HEK293 (cell line): Measurements from ENCODE around the gene MX1.

Experiments
- CTCF ChIA-PET: fragments of 350-600 bp; formaldehyde crosslinking; extraction: SDS; loops from one replicate; lab custom pipeline; 2021; ENCODE audit warnings: antibody characterized with exemption; lab: Yijun Ruan, JAX
- POLR2A ChIA-PET: fragments of 300-600 bp; formaldehyde crosslinking; extraction: SDS; loops from one replicate; lab custom pipeline; 2020; ENCODE audit warnings: antibody characterized with exemption, inconsistent platforms; lab: Yijun Ruan, JAX
- H3K27ac ChIP-seq: fragments of 200-500 bp; sonication (Bioruptor generic); 2 replicates; pipeline ENCODE4 v1.5.1; 2014; ENCODE audit warnings: low read depth, low read length, control low read depth, inconsistent platforms; ENCODE audit errors: extremely low read depth
- H3K36me3 ChIP-seq, 2 experiments: fragments of 200-500 bp in 1 of 2; sonication (Bioruptor generic) in 1 of 2; 1 replicate in 1 of 2; 2 replicates in 1 of 2; pipeline ENCODE4 v1.5.1; 2014 to 2017; ENCODE audit warnings: inconsistent platforms in 2 of 2, low read length in 2 of 2; ENCODE audit not compliant: control insufficient read depth in 2 of 2, insufficient read depth in 1 of 2
- H3K4me1 ChIP-seq: fragments of 200-500 bp; sonication (Bioruptor generic); 2 replicates; pipeline ENCODE4 v1.5.1; 2014; ENCODE audit warnings: mild to moderate bottlenecking, low read length, inconsistent platforms; ENCODE audit not compliant: control insufficient read depth, insufficient read depth
- H3K4me3 ChIP-seq: 2 replicates; pipeline ENCODE4 v1.5.1; 2011; ENCODE audit warnings: low read depth, mild to moderate bottlenecking, control low read depth, low read length, moderate library complexity
- H3K9me3 ChIP-seq: fragments of 200-500 bp; sonication (Bioruptor generic); 2 replicates; pipeline ENCODE4 v1.5.1; 2014; ENCODE audit warnings: low read depth, low read length, inconsistent platforms; ENCODE audit not compliant: control insufficient read depth, insufficient read depth
- KLF9 ChIP-seq: fragments of 450-650 bp; formaldehyde crosslinking; IDR thresholded peaks from 2 replicates; pipeline ENCODE4 v1.5.1; 2016; ENCODE audit warnings: missing biosample characterization, missing genetic modification characterization, low read depth
- REST ChIP-seq: fragments of 450-650 bp; formaldehyde crosslinking; IDR thresholded peaks from 2 replicates; pipeline ENCODE4 v1.5.1; 2016; ENCODE audit warnings: missing biosample characterization, missing genetic modification characterization
- TRIM28 ChIP-seq: IDR thresholded peaks from 2 replicates; pipeline ENCODE4 v1.6.1; 2011; ENCODE audit warnings: low read length, control low read depth, borderline replicate concordance
- ZBTB11 ChIP-seq: fragments of 450-650 bp; formaldehyde crosslinking; conservative IDR thresholded peaks from 2 replicates; pipeline ENCODE4 v1.5.1; 2016; ENCODE audit warnings: low read depth, missing biosample characterization, missing genetic modification characterization
- ZBTB26 ChIP-seq: fragments of 450-650 bp; formaldehyde crosslinking; optimal IDR thresholded peaks from 2 replicates; pipeline ENCODE3; 2016; ENCODE audit warnings: missing biosample characterization, mild to moderate bottlenecking, missing genetic modification characterization
- ZBTB8A ChIP-seq: fragments of 450-650 bp; formaldehyde crosslinking; IDR thresholded peaks from 2 replicates; pipeline ENCODE4 v1.5.1; 2016; ENCODE audit warnings: missing biosample characterization, missing genetic modification characterization
- ZNF112 ChIP-seq: fragments of 450-650 bp; formaldehyde crosslinking; IDR thresholded peaks from 2 replicates; pipeline ENCODE4 v1.5.0; 2017; ENCODE audit warnings: missing biosample characterization, missing genetic modification characterization
- ZNF155 ChIP-seq: fragments of 450-650 bp; formaldehyde crosslinking; IDR thresholded peaks from 2 replicates; pipeline ENCODE4 v1.5.1; 2016; ENCODE audit warnings: missing biosample characterization, missing genetic modification characterization
- ZNF19 ChIP-seq: fragments of 450-650 bp; formaldehyde crosslinking; IDR thresholded peaks from 2 replicates; pipeline ENCODE4; 2016; ENCODE audit warnings: missing biosample characterization, missing genetic modification characterization, low read depth
- ZNF398 ChIP-seq: fragments of 450-650 bp; formaldehyde crosslinking; IDR thresholded peaks from 2 replicates; pipeline ENCODE4 v1.5.1; 2017; ENCODE audit warnings: missing biosample characterization, missing genetic modification characterization
- ZNF404 ChIP-seq: fragments of 450-650 bp; formaldehyde crosslinking; IDR thresholded peaks from 2 replicates; pipeline ENCODE4 v1.5.1; 2017; ENCODE audit warnings: missing biosample characterization, missing genetic modification characterization
- ZNF544 ChIP-seq: fragments of 450-650 bp; formaldehyde crosslinking; IDR thresholded peaks from 2 replicates; pipeline ENCODE4 v1.5.0; 2017; ENCODE audit warnings: missing biosample characterization, missing genetic modification characterization
- ZNF571 ChIP-seq: fragments of 450-650 bp; formaldehyde crosslinking; IDR thresholded peaks from 2 replicates; pipeline ENCODE4 v1.5.0; 2017; ENCODE audit warnings: missing biosample characterization, missing genetic modification characterization
- ZNF580 ChIP-seq: fragments of 450-650 bp; formaldehyde crosslinking; IDR thresholded peaks from 2 replicates; pipeline ENCODE4 v1.5.1; 2016; ENCODE audit warnings: missing biosample characterization, missing genetic modification characterization
- ZNF621 ChIP-seq: fragments of 450-650 bp; formaldehyde crosslinking; IDR thresholded peaks from 2 replicates; pipeline ENCODE4 v1.5.1; 2017; ENCODE audit warnings: missing biosample characterization, missing genetic modification characterization
- ZNF624 ChIP-seq: fragments of 450-650 bp; formaldehyde crosslinking; IDR thresholded peaks from 2 replicates; pipeline ENCODE4 v1.5.1; 2017; ENCODE audit warnings: missing biosample characterization, missing genetic modification characterization
- ZSCAN4 ChIP-seq: fragments of 450-650 bp; formaldehyde crosslinking; IDR thresholded peaks from 2 replicates; pipeline ENCODE4 v1.5.1; 2017; ENCODE audit warnings: missing biosample characterization, missing genetic modification characterization

The MX1 gene

GRCh38 chr21:41402231-41402630 lies 23.8 kb upstream of the MX1 start:
- no peak for TF ChIP-seq ZSCAN4 (tag by site-specific recombination)
- TF ChIP-seq ZNF112 (tag by site-specific recombination) = no peak
- no peak for TF ChIP-seq ZNF544 (tag by site-specific recombination)
- no peak overlapping the region for H3K27ac ChIP-seq
- H3K4me1 ChIP-seq = no peaks in the 10 kb centered on the region
- H3K9me3 ChIP-seq = no peaks in the 10 kb centered on the region
- ChIA-PET CTCF (interaction anchor here (0.7 to 0.9 kb wide), 2 partner anchors 9 to 119 kb away, joined by 3 read pairs; no protein-coding TSS in a partner anchor), POLR2A (no interaction called here)
- H3K4me3 ChIP-seq = no peak overlapping the region
- no peaks in the 10 kb centered on the region for H3K36me3 ChIP-seq

GRCh38 chr21:41402796-41403195 lies 23.2 kb upstream of the MX1 start:
- ChIA-PET CTCF (interaction anchor here (0.7 to 0.9 kb wide), 2 partner anchors 8 to 119 kb away, joined by 3 read pairs; no protein-coding TSS in a partner anchor), POLR2A (no interaction called here)
- H3K36me3 ChIP-seq = no peaks in the 10 kb centered on the region
- H3K27ac ChIP-seq = no peak overlapping the region
- H3K9me3 ChIP-seq = no peaks in the 10 kb centered on the region
- H3K4me1 ChIP-seq = no peaks in the 10 kb centered on the region
- no peak overlapping the region for H3K4me3 ChIP-seq
- TF ChIP-seq ZNF398 (tag by site-specific recombination) (no peak), ZNF155 (no peak), ZNF580 (tag by site-specific recombination) (no peak), ZNF621 (tag by site-specific recombination) (no peak), ZBTB8A (tag by site-specific recombination) (no peak), KLF9 (tag by site-specific recombination) (no peak)
- TF ChIP-seq, all 188 proteins: peak for 0

GRCh38 chr21:41403331-41403730 lies 22.7 kb upstream of the MX1 start:
- H3K27ac ChIP-seq = no peak overlapping the region
- ChIA-PET POLR2A (no interaction called here), CTCF (no interaction called here)
- H3K4me1 ChIP-seq = no peaks in the 10 kb centered on the region
- H3K36me3 ChIP-seq = no peaks in the 10 kb centered on the region
- H3K9me3 ChIP-seq = no peaks in the 10 kb centered on the region
- TF ChIP-seq ZBTB26 (tag by site-specific recombination) (no peak), ZNF624 (tag by site-specific recombination) (no peak), ZNF19 (tag by site-specific recombination) (no peak), REST (tag by site-specific recombination) (no peak), ZNF571 (no peak), ZBTB11 (tag by site-specific recombination) (no peak), TRIM28 (no peak), ZNF404 (no peak)
- H3K4me3 ChIP-seq = no peak overlapping the region
